ENCODE measurements around the gene CDC42EP2.

Gene CDC42EP2

DNA sequence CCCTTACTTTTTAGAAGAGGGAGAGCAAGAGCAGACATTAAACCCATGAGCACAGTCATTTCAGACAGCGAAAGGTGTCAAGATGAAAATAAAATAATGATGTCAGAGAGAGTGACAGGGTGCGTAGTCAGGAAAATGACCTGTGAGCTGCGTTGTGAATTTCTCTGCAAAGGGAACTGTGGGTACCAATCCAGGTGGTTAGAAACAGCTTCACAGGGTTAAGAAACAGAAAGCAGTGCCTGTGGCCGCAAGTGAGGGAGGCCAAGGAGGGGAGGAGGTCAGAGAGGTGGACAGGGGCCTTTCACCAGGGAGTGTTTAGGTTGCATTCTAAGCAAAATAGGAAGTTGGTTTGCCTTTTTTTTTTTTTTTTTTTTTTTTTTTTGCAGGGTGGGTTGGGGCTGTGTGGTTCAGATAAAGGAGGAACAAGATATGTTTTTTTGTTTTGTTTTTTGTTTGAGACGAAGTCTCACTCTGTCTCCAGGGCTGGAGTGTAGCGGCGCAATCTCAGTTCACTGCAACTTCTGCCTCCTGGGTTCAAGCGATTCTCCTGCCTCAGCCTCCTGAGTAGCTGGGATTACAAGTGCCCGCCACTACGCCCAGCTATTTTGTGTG is 47.8 kb downstream of the CDC42EP2 start:
- no peak for DNase-seq

DNA sequence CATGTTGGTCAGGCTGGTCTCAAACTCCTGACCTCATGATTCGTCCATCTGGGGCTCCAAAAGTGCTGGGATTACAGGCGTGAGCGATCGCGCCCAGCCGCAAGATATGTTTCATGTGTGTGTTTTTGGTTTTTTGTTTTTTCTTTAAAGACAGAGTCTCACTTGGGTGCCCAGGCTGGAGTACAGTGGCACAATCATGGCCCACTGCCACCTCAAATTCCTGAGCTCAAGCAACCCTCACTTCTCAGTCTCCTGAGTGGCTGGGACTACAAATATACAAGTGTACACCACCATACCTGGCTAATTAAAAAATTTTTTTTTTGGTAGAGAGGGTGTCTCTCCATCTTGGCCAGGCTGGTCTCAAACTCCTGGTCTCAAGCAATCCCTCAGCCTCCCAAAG is 48.3 kb downstream of the CDC42EP2 start:
- DNase-seq: no peak

DNA sequence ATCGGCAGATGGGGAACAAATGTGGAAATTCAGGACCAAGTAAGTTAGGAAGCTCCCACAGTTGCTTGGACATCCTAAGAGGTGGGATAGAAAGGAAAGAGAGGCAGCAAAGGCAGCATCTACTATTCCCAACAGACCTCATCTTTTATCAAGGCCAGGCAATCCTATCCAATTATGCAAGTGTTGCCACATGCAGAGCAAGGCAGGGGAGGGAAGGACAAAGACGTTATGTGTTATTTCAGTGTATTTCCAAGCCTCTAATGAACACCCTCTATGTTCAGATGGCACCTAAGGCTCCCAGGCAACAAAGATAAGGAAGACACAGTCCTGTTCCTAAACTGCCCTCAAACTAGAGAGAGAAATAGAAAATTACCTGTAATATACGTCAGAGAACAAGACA is 49.1 kb downstream of the CDC42EP2 start:
- DNase-seq: no peak

DNA sequence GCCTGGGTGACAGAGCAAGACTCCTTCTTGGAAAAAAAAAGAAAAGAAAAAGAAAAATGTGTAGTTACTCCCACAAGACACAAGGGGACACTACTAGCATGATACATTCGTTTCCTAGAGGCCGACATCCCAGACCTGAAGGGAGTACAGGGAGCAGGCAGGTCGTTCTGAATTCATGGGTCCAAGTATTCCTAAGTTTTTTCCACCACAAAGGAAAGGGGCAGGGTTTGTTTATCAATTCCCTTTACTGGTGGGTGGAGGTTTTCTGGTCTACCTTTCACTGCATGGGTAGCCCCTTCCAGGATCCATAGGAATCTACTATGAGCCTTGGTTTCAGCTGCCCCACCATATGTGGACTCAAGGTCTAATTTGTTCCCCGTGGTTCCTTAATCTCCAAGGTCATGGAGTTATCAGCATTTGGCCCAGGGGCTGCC is 51.7 kb downstream of the CDC42EP2 start:
- peak; percentile 70 for DNase-seq

DNA sequence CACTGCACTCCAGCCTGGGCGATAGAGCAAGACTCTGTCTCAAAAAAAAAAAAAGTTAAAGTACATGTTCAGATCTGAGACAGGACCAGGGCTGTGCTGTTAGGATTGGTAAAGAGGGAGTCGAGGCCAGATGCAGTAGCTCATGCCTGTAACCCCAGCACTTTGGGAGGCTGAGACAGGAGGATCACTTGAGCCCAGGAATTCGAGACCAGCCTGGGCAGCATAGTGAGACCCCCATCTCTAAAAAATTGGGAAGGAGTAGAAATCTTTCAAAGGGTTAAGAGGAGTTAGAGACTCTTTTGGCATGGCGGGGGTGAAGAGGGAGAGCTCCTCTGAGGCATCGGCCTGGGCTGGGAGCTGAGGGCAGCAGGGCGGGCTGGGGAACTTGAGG is 56.0 kb downstream of the CDC42EP2 start:
- no peak for DNase-seq

Measured in CD4-positive, alpha-beta T cell treated with Interleukin-4 for 4 hours (primary cell).